Left kidney (tissue), 2 donors: ENCODE data around the gene FAHD1. TPM values are rescaled to one million over a fixed set of nuclear protein-coding genes. Genes with fewer than 3 reads are reported as not detected.
"Not testable (repeated sequence)": the region's sequence is repeated elsewhere in the genome, so short reads cannot be mapped to it uniquely, and the experiment has no call there.

Experiments used
- DNase-seq: peaks from one replicate; pipeline ENCODE4 v3.0.0-alpha.2; 2013
- polyA plus RNA-seq: library from polyadenylated mRNA; unstranded; fragments of 120-200 nt; gene quantifications from one replicate; pipeline ENCODE4 v1.2.1, GENCODE V29; 2013; ENCODE audit not compliant: insufficient read length

FAHD1 gene
- polyA plus RNA-seq, 1 donor: 35.5 TPM

DNA sequence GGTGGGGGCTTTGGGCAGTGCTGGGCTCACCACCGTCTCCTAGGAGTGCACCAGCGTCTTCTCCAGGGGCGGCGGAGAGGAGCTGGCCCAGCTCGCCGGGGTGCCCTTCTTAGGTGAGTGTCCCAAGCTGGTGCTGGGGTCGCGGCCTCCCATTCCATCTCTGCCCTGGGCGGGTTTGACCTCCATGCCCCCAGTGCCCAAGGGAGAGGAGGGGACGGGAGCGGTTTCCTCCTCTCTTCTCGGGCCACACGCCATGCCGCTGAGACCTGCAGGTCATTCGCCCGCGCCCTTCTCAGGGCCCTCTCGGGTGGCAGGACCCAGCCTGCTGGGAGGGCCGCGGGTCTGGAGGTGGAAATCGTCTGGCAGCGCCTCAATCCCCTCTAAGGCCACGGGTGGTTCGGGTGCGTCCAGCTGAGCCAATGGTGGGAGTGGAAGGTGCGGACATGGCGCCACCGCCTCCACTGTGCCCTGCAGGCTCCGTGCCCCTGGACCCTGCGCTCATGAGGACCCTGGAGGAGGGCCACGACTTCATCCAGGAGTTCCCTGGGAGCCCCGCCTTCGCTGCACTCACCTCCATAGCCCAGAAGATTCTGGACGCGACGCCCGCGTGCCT lies 38.8 kb upstream of the FAHD1 start:
- no peak for DNase-seq

DNA sequence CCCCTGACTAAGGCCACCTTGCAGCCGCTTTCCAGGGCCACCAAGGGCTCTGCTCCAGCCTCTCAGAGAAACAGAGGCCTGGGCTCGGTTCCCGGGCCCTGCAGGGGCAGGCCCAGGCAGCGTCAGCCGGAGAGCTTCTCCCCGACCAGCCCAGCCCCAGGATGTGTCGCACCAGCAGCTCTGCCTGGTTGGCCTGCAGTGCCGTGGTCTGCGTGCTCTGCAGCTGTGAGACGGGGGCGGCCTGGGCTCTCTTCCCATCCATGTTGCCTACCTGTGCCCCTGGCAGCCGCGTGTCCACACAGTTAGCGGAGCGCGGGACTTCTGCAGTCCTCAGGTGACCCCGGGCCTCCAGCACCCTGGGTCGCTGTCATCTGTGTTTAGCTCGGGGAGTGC lies 38.3 kb upstream of the FAHD1 start:
- DNase-seq: no peak

DNA sequence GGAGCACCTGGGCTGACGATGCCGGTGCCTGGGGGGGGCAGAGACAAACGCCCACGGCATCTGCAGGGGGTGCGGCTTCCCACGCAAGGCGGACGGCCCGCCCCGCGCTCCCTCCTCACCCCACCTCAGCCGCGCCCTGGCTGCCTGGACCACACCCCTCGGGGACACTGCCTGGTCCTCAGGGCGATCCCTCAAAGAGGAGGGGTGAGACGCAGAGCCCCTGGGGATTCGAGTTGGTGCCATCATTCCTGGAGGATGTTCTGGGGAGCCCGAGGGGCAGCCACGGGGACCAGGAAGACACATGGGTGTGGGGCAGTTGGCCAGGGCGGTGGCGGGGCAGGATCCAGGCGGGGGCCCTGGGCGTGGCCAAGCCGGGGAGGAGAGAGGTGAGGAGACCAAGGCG lies 37.4 kb upstream of the FAHD1 start:
- DNase-seq: no peak

DNA sequence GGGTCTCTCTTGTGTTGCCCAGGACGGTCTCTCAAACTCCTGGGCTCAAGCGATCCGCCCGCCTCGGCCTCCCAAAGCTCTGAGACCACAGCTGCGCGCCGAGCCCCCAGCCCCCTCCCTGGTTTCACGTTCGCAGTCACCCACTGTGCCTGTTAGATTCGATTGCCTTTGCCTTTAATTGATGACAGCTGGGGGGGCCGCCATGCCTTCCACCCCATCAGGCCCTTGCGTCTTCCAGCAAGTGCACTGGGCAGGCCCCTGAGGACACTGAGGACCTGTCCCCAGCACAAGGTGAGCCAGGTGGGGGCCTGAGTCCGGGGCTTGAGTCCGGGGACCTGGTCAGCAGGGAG lies 36.8 kb upstream of the FAHD1 start:
- no peak for DNase-seq

DNA sequence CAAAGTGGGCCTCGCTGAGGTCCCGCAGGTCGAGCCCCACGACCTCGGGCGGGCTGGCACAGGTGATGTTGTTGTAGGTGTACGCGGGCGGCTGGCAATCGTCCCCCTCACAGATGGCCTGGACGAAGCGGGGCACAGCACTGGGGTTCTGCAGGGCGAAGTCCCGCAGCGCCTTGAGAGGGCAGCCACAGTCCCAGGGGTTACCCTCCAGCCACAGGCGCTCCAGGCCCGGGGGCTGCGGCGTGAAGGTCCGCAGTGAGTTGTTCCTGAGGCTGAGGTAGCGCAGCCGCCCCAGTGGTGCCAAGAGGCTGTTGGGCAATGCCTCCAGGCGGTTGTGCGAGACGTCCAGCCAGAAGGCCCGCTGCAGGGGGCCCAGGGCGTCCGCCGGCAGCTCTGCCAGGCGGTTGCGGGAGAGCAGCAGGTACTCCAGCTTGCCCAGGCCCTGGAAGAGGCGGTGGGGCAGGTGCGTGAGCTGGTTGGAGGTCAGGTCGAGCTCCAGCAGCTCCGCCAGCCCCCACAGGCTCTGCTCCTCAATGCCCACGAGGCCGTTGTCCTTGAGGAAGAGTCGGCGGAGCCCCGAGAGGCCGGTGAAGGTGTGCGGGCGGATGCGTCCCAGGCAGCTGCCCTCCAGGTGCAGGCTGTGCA lies 36.3 kb upstream of the FAHD1 start:
- DNase-seq: no peak

DNA sequence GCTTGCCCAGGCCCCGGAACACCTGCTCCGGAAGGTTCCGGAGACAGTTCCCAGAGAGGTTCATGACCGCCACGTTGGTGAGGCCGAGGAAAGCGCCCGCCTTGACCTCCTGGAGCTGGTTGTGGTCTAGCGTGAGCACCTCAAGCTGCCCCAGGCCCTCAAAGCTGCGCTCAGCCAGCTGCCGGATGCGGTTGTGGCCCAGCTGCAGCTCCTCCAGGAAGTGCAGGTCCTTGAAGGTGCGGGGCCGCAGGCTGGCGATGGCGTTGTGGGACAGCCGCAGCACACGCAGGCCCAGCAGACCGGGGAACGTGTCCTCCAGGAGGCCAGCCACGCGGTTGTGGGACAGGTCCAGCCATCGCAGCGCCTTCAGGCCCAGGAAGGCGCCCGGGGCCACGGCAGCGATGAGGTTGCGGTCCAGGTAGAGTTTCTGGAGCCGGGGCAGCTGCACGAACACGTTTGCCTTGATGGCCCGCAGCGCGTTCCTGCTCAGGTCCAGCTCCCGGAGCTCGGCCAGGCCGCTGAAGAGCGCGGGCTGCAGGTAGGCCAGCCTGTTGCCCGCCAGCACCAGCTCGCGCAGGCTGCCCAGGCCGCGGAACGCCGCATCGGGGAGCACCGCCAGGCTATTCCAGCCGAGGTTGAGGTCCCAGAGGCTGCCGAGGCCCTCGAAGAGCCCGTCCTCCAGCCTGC lies 35.6 kb upstream of the FAHD1 start:
- DNase-seq: no peak

DNA sequence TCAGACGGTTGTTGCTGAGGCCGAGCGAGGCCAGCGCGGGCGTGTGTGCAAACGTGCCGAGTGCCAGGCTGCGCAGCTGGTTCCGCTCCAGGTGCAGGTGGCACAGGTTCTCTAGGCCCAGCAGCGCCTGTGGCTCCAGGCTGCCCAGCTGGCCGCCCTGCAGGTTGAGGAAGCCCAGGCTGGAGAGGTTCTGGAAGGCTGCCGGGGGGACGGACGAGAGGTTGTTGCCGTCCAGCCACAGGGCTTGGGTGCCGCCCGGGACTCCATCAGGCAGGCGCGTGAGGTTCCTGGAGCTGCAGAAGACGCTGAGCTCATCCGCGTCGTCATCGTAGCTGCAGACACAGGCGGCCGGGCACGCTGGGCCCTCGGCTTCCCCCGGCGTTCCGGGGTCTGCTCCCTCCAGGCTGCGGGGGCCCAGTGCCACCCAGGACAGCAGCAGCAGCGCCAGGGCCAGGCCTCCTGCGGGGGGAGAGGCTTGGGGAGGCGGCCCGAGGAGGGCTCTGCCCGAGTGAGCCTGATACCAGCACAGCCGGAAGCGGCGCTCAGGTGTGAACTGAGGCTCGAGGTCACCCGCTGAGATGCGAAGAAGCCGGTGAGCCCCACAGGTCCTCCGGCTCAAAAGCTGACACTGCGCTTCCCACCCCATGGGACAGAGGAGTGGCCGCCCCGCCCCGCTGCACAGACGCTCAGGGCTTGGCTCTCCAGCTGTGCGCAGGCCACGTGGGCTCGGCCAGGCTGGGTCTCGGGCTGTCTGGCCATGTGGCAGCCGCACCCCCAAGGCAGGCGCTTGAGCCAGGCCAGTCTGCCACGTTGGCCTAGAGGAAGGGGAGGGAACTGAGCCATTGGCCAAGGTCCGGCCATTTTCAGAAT lies 34.8 kb upstream of the FAHD1 start:
- DNase-seq: no peak

DNA sequence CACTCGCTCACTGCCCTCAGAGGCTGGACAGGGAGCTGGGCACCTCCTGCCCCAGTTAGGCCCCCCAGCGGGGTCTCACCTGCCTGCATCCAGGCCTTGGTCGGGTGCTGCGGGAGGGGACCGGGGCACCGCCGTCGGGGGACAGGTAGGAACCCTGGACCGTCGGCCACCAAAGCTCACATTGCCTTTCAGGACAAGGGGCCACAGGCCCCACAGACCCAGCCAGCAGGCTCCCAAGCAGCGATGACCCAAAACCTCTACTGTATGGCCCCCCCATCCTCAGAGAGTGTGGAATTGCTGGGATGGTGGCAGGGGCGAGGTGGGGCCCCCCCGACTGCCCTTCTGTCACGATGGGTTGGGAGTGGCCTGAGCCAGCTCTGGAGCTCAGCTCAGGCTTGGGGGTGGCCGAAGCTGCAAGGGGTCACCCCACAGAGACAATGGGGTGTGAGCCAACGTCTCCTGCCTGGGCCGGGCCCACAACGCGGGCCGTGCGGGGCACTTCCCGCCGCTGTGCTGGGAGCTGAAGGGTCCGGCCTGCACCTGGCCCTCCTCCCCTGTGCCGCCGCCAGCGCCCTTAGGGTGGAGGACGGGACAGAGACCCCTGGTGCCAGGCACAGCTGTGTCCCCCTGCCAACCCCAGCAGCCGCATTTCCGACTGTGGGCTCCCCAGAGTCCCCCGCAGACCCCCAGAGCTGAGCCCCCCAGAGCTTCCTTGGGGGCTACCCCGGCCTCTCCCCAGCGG lies 34.0 kb upstream of the FAHD1 start:
- DNase-seq: no peak

DNA sequence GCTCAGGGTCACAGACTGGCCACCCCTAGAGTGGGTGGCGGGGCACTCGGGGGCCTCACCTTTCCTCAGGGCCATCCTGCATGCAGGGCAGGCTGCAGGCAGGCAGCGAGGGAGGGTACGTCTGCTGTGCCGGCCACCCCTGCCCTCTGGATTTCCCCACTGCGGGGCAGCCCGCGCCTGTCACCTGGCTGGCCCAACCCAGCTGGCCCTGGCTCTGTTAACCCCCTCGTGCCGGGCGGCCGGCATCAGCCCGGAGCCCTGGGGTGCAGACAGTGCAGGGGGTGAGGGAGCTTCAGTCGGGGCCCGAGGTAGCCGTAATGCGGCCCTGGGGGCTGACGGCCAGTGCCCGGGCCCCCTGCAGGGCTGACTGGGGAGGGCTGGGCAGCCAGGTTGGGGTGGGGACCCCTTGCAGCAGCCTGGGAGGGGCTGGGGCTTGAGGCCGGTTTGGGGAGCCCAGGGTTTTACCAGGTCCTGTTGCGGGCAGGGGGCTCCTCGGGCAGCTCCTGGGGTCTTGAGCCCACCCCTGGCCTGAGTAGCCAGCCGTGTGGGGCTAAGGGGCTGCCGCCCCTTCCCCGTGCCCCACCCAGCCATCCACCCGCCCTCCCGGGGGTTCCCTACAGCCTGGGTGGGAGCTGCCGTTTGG lies 33.3 kb upstream of the FAHD1 start, which contains the start of gene IGFALS:
Gene IGFALS, minus strand, starts transcription at position 128 of the 643 bp plus-strand sequence. Its CDS starts 53 bp downstream, at position 75.
- DNase-seq: no peak

DNA sequence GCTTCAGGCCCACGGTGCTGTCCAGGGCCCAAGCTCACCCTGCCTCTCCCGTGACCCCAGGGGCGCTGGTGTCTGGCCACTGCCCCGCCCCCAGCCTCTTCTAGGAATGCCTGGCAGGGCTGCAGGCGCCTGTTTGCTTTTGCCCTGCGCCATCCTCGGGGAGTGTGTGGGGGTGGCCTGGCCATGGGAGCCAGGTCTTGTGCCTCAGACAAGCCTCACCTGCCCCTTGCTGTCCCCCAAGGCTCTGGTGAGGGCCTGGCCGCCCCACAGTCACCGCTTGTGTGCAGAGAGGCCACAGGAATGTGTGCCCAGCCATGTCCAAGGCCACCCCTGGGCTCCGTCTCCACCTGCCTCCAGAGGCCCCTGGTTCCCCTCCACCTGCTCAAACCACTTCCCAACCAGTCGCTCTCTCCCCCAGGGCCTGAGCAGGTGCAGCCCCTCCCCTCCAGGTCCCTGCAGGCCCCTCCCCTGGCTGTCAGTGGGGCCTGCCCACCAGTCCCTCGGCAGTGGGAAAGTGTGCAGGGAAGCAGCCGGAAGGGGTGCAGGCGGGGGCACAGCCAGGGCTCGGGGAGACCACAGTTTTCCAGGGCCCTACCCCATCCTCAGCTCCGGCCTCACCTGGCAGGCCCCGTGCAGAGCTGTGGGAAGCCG lies 32.7 kb upstream of the FAHD1 start:
- DNase-seq: no peak

DNA sequence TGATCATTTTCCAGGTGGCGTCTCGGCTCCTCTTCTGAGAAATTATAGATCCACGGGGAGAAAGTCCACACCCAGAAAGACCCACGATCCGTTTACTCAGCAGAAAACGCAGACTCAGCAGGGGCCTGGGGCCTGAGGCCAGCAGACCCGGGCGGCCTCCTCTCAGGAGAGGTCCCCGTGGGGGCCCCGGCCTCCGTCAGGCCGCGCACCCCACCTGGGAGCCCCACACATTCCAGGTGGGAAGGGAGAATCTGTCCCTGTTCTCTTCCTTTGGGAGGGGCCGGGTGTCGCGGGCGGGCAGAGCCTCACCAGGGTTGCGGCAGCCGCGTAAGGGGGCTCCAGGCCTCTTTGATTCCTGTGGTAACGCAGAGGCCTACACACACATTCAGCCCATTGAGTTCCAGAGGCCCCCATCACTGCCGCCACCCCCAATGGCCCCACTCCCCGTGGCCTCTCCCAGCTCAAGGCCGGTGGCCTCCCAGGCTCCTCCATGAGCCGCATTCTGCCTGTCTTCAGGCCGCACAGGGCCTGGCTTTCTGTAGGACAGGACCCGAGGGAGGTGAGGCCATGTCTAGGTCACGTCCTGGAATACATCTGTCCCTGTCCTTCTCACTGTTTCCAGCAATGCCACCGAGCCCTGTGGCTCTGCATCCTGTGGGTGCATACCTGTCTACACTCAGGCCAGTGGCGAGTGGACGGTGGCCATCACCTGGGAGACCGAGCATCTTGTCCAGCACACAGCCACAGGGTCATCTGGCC lies 31.9 kb upstream of the FAHD1 start:
- no peak for DNase-seq

DNA sequence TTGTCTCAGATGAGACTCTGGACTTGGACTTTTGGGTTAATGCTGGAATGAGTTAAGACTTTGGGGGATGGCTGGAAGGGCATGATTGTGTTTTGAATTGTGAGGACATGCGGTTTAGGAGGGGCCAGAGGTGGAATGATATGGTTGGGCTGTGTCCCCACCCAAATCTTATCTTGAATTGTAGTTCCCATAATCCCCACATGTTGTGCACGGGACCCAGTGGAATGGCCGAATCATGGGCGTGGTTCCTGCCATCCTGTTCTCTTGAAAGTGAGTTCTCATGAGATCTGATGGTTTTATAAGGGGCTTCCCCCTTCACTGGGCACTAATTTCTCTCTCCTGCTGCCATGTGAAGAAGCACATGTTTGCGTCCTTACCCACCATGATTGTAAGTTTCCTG lies 27.7 kb upstream of the FAHD1 start:
- DNase-seq: not testable (repeated sequence)

DNA sequence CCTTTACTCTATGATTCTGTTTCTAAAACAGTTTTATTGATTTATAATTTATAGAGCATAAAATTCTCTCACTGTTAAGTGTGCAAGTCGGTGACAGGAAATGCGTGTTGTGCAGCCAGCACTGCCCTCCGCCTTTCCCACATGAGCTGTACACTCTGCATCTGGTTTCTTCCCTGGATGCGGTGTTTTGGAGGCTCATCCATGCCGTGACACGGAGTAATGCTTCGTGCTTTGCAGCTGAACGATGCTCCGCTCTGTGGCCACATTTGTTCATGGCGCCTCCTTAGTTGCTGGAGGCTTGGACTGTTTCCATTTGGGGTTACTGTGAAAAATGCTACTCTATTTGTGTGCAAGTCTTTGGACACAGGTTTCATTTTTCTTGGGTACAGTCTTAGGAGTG lies 26.3 kb upstream of the FAHD1 start:
- DNase-seq: no peak

DNA sequence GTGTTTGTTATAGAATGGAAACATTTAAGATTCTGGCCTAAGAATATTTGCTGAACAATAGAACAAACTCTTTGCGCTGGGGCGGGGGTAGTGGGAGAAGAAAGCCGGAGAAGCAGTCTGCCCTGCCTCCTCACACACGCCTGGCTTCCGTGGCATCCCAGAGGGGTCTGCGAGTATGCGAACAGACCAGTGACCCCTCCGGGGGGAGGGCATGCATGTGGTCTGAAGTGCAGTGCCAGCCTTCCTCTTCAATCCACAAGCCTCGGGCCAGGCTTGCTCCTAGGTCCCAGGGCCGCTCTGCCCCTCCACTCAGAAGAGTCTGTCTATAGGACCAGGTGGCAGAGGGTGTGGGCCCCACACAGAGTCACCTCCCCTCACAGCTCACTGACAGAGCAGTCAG lies 19.4 kb upstream of the FAHD1 start:
- DNase-seq: no peak

DNA sequence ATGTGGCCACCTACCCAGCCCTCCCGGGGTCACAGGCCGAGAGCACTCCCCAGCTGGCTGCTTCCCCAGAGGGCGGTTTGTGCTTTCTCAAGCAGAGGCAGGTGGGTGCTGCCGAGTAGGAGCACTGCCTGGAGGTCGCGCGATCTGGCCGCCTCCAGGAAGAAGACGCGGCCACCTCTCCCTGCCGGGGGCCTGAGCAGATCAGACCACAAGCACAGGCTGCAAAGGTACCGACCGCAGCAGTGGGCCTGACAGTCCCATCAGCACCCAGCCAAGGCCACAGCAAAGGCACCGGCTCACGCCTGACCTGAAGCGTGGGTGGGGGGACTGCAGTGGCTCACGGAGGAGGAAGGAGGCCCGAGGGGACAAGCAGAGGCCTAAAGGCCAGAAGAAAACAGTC lies 18.3 kb upstream of the FAHD1 start:
- no peak for DNase-seq

DNA sequence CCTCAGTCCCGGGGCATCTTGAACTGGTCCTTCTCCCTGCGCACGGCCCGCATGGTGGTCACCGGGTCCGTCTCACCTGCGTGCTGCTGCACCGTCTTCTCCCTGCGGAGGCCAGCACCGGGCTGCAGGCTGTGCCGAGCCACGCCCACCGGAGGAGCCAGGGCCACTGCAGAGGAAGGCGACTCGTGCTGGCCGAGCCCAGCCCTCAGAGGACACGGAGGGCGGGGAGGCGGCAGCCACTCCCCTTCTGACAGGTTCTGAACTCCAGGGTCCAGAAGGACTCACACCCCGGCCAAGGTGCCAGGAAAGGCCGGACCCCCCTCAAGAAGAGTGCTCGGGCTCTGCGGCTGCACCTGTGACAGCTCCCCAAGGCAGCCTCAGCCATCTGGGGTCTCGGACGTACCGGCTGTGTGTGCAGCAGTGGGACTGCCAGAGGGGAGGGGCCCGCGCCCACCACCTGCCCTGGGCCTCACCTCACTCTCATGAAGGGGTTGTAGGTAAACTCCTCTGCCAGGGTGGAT lies 17.7 kb upstream of the FAHD1 start:
- DNase-seq: no peak

DNA sequence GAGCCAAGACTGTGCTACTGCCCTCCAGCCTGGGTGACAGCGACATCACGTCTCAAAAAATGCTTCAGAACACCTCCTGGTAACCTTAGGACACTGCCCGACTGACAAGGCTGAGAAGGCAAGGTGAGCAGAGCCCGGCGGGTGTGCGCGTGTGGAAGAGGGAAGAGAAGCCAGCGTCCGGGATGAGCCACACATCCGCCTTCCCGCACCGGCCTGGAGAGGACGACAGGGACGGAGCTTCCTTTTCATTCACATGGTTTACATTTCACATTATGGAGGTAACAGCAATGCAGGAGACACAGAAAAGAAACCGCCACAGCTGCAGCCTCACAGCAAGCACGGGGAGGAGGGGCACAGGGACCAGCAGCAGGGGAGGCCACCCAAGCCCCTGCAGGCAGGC lies 16.9 kb upstream of the FAHD1 start:
- no peak for DNase-seq

DNA sequence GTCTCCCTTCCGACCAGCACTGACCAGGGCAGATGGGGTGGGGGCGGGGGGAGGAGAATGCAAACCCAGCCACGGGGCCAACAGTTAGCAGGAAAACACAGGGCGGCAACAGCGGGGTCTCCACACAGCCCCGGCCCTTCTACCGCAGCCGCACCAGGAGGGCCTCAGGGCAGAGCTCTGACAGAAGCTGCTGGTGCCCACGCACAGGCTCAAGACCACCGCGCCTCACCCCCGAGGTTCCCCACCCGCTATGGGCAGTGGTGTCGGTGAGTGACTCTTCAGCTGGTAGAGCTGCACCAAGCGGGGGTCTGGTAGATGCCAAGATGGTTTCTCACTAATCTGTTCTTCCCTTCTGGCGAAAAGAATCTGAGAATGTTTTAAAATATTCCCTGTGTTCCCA lies 16.5 kb upstream of the FAHD1 start:
- DNase-seq: no peak

DNA sequence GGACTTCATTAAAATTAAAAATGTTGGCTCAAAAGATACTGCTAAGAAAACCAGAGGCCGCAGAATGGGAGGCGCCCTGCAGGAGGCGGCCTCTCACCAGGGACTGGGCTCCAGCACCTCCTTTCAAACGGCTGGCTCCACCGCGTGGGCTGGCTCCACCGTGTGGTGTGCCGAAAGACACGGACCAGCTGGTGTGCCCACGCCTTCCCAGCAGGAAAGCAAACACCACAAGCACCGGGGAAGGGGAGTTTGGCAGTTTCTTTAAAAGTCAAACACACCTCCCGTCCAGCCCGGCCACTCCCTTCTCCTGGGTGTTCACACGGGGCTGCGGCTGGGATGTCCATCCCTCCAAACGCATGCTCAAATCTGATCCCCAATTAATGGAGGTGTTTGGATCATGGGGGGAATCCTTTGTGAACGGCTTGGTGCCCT lies 14.3 kb upstream of the FAHD1 start:
- DNase-seq: no peak

DNA sequence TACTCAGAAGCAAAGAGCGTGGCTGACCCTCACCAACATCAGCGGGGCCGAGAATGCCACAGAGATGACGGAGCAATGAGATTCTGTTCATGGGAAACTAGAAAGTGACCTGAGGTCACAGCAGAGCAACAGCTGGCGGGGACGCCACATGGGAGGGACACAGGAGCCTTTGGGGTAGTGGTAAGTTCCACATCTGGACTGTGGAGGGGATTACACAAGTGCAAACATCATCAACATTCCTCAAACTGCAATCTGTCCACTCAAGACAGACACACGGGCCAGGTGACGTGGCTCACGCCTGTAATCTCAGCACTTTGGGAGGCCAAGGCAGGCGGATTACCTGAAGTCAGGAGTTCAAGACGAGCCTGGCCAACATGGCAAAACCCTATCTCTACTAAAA lies 11.5 kb upstream of the FAHD1 start:
- no peak for DNase-seq
